HepG2 (cell line): ENCODE measurements around the gene MED20. TPM values are rescaled to one million over a fixed set of nuclear protein-coding genes. Genes with fewer than 3 reads are reported as not detected.

Source experiments
- ATAC-seq: fragments of 200-7000 bp; cut with Tn5 transposase; 3 replicates; pipeline ENCODE4 v1.9.1; 2020; ENCODE audit warnings: mild to moderate bottlenecking, moderate library complexity
- BruUV-seq: library from RNA; stranded (reverse); fragments of 400-500 nt; replicated peaks from 2 replicates; lab custom pipeline; 2021; lab: Mats Ljungman, UMichigan
- CTCF ChIA-PET: fragments of 300-600 bp; formaldehyde crosslinking; extraction: SDS; loops from one replicate; lab custom pipeline; 2021; ENCODE audit warnings: low total read pairs, inconsistent platforms, low intra/inter-chr PET ratio; lab: Yijun Ruan, JAX
- POLR2A ChIA-PET: fragments of 350-600 bp; sonication (Branson Sonifier 250); formaldehyde crosslinking; loops from one replicate; lab custom pipeline; 2020; ENCODE audit warnings: antibody characterized with exemption, inconsistent platforms; lab: Yijun Ruan, JAX
- DNase-seq: peaks from one replicate; pipeline ENCODE4 v3.0.0-alpha.2; 2015; ENCODE audit warnings: low spot score
- FAIRE-seq: peaks from 3 replicates; lab custom pipeline; 2011; peaks lifted over from hg19 to GRCh38; lab: Jason Lieb, UNC
- H2AFZ ChIP-seq: one replicate; pipeline ENCODE4 v1.6.1; 2011; ENCODE audit warnings: low read length, inconsistent platforms
- H3K27ac ChIP-seq: fragments of 300-600 bp; 3 replicates; pipeline ENCODE4 v1.8.0; 2011; ENCODE audit warnings: mixed run types, mild to moderate bottlenecking, mixed read lengths, low read length, inconsistent platforms; ENCODE audit not compliant: insufficient read depth; ENCODE audit errors: extremely low read length
- H3K27me3 ChIP-seq, 2 experiments: fragments of 200-600 bp in 1 of 2; 2 replicates in 1 of 2; 3 replicates in 1 of 2; pipeline versions ENCODE4 v1.6.0 to v1.8.0; 2011; ENCODE audit warnings: low read length in 2 of 2, mild to moderate bottlenecking in 2 of 2, moderate library complexity in 2 of 2, inconsistent platforms in 1 of 2; ENCODE audit not compliant: insufficient read depth in 2 of 2, control insufficient read depth in 1 of 2
- H3K36me3 ChIP-seq, 2 experiments: fragments of 200-600 bp in 1 of 2; replicated peaks in 1 of 2; 2 replicates in 1 of 2; 3 replicates in 1 of 2; pipeline versions ENCODE4 v1.5.1 to v1.8.0; 2011; ENCODE audit warnings: low read length in 2 of 2, inconsistent platforms in 1 of 2; ENCODE audit not compliant: insufficient read depth in 2 of 2, control insufficient read depth in 1 of 2
- H3K4me1 ChIP-seq: 2 replicates; pipeline ENCODE4 v1.5.1; 2012; ENCODE audit warnings: low read length, inconsistent platforms; ENCODE audit not compliant: insufficient read depth
- H3K4me2 ChIP-seq: 2 replicates; pipeline ENCODE4 v1.6.0; 2011; ENCODE audit warnings: low read depth, low read length, inconsistent platforms
- H3K4me3 ChIP-seq, 3 experiments: fragments of 200-600 bp in 1 of 3; sonication (generic), shearing (Covaris generic) in 1 of 3; replicated peaks in 1 of 3; 2 replicates each; pipeline ENCODE4 v1.5.1; 2011 to 2016; ENCODE audit warnings: low read length in 3 of 3, inconsistent platforms in 2 of 3, low read depth in 2 of 3, mild to moderate bottlenecking in 2 of 3, control low read depth in 1 of 3, mixed read lengths in 1 of 3; ENCODE audit not compliant: insufficient read depth in 1 of 3
- H3K79me2 ChIP-seq: one replicate; pipeline ENCODE4 v1.6.1; 2011; ENCODE audit warnings: low read length, inconsistent platforms; ENCODE audit not compliant: insufficient read depth
- H3K9ac ChIP-seq: 2 replicates; pipeline ENCODE4 v1.6.0; 2011; ENCODE audit warnings: mild to moderate bottlenecking, low read depth, low read length, inconsistent platforms; ENCODE audit not compliant: insufficient read depth
- H3K9me3 ChIP-seq: 2 replicates; pipeline ENCODE4 v1.5.1; 2012; ENCODE audit warnings: mild to moderate bottlenecking, low read length
- H4K20me1 ChIP-seq: 2 replicates; pipeline ENCODE4 v1.6.0; 2011; ENCODE audit warnings: inconsistent platforms, mild to moderate bottlenecking, low read length, moderate library complexity; ENCODE audit not compliant: insufficient read depth
- ATF7 ChIP-seq, 2 experiments: fragments of 450-650 bp in 1 of 2; sonication (generic) in 1 of 2; formaldehyde crosslinking in 1 of 2; IDR thresholded peaks; 2 replicates each; pipeline versions ENCODE4 v1.4.0 to v1.6.1; 2016 to 2020; ENCODE audit warnings: antibody characterized with exemption in 1 of 2, mild to moderate bottlenecking in 1 of 2, missing genetic modification reagents in 1 of 2
- CREB1 ChIP-seq, 2 experiments: fragments of 450-650 bp in 1 of 2; IDR thresholded peaks; 2 replicates each; pipeline ENCODE4 v1.6.1; 2016 to 2017; ENCODE audit warnings: control low read depth in 1 of 2, mild to moderate bottlenecking in 1 of 2, missing compliant biosample characterization in 1 of 2, missing genetic modification characterization in 1 of 2
- NFIB ChIP-seq: sonication (generic); formaldehyde crosslinking; IDR thresholded peaks from 2 replicates; pipeline ENCODE4 v1.9.0; 2021; ENCODE audit warnings: missing genetic modification reagents, mild to moderate bottlenecking, borderline replicate concordance
- RNF219 ChIP-seq: sonication (generic); formaldehyde crosslinking; IDR thresholded peaks from 2 replicates; pipeline ENCODE4 v1.5.0; 2020; ENCODE audit warnings: mild to moderate bottlenecking, missing genetic modification reagents
- SIX1 ChIP-seq: sonication (generic); formaldehyde crosslinking; IDR thresholded peaks from 2 replicates; pipeline ENCODE4 v1.4.0; 2020; ENCODE audit warnings: missing genetic modification reagents, borderline replicate concordance
- SMARCC2 ChIP-seq: fragments of 450-650 bp; IDR thresholded peaks from 2 replicates; pipeline ENCODE4 v1.6.1; 2017; ENCODE audit warnings: antibody characterized with exemption, mild to moderate bottlenecking
- SP2 ChIP-seq: sonication (generic); formaldehyde crosslinking; IDR thresholded peaks from 2 replicates; pipeline ENCODE4 v1.5.1; 2020; ENCODE audit warnings: mild to moderate bottlenecking, missing genetic modification reagents
- ZBTB40 ChIP-seq, 2 experiments: fragments of 450-650 bp in 1 of 2; sonication (generic) in 1 of 2; formaldehyde crosslinking in 1 of 2; IDR thresholded peaks; 2 replicates each; pipeline versions ENCODE4 v1.6.1 to v1.8.0; 2016 to 2022; ENCODE audit warnings: antibody characterized with exemption in 1 of 2, mild to moderate bottlenecking in 1 of 2, missing genetic modification reagents in 1 of 2
- ZNF264 ChIP-seq: sonication (generic); formaldehyde crosslinking; IDR thresholded peaks from 2 replicates; pipeline ENCODE4 v1.4.0; 2020; ENCODE audit warnings: missing genetic modification reagents
- ZSCAN20 ChIP-seq: sonication (generic); formaldehyde crosslinking; IDR thresholded peaks from 2 replicates; pipeline ENCODE4 v1.4.0; 2020; ENCODE audit warnings: missing genetic modification reagents, mild to moderate bottlenecking, borderline replicate concordance
- WGBS: methylation state at CpG from one replicate; pipeline ENCODE4 v1.1.6; 2017; ENCODE audit warnings: low lambda C conversion rate; 5-methylcytosine and 5-hydroxymethylcytosine counted together
- in situ Hi-C: cut with HindIII; loops from 2 replicates; pipeline ENCODE4 v1.10.0; 2017; ENCODE audit warnings: low pct_unique_long_range_greater_than_20kb; ENCODE audit not compliant: extremely low pct_ligation_motif_present
- intact Hi-C: fragments of 100-400 bp; cut with micrococcal nuclease; formaldehyde crosslinking; loops from one replicate; pipeline ENCODE4 v1.10.0; 2022; ENCODE audit not compliant: unreplicated experiment
- polyA plus RNA-seq, 8 experiments: library from polyadenylated mRNA; depleted of rRNA in 3 of 8; stranded (reverse) in 7 of 8; unstranded in 1 of 8; fragments of >200 nt; fragmentation: Illumina TruSeq in 4 of 8; extraction: Trizol in 4 of 8; gene quantifications; 2 replicates each; pipeline versions ENCODE4 v1.2.1 to v1.2.3, GENCODE V29; 2011 to 2016; ENCODE audit warnings: low read depth in 4 of 8, missing spikeins in 1 of 8, mixed read lengths in 1 of 8; ENCODE audit not compliant: insufficient read depth in 1 of 8
- total RNA-seq, 5 experiments: library from RNA; depleted of rRNA; stranded (reverse); fragments of >200 nt; fragmentation: Illumina TruSeq; extraction: Trizol; gene quantifications; 2 replicates each; pipeline ENCODE4 v1.2.3, GENCODE V29; 2016; ENCODE audit warnings: low read depth in 1 of 5

The MED20 gene
- total and polyA plus RNA-seq, 2 of the 13 experiments (the other 11 are each of a cell fraction or from before 2014, with no cell fraction given) = 28.1 to 41.1 TPM

GRCh38 chr6:41881506-41881905 lies 39.4 kb downstream of the MED20 start:
- CTCF ChIA-PET = no interaction called here
- TF ChIP-seq ATF7 (IDR thresholded peaks at IDR 0.05) (peak; percentile 77), ATF7 (CRISPR knock-in tag; IDR thresholded peaks at IDR 0.05) (no peak), ZSCAN20 (CRISPR knock-in tag) (no peak), SP2 (CRISPR knock-in tag) (no peak), NFIB (CRISPR knock-in tag) (no peak), SIX1 (CRISPR knock-in tag) (no peak), ZBTB40 (IDR thresholded peaks at IDR 0.05) (no peak), ZBTB40 (CRISPR knock-in tag; IDR thresholded peaks at IDR 0.05) (no peak), RNF219 (CRISPR knock-in tag) (no peak), CREB1 (IDR thresholded peaks at IDR 0.05) (0 out of 2 replicates have a peak, but pooled peaks have one; percentile 18), CREB1 (CRISPR knock-in tag; IDR thresholded peaks at IDR 0.05) (no peak), ZNF264 (CRISPR knock-in tag) (no peak), SMARCC2 (no peak)

More at GRCh38 chr6:41881506-41881905, 39.4 kb downstream of the MED20 start:
- Histone ChIP-seq H3K27ac (no peak overlapping the region), H3K36me3 (no peaks in the 10 kb centered on the region), H3K4me1 (peaks cover 30% of the 10 kb centered on the region), H3K79me2 (no peaks in the 10 kb centered on the region), H2AFZ (no peak overlapping the region), H3K27me3 (no peaks in the 10 kb centered on the region), H3K9me3 (no peaks in the 10 kb centered on the region), H4K20me1 (no peaks in the 10 kb centered on the region), H3K4me3 (no peak overlapping the region), H3K4me2 (no peak overlapping the region), H3K9ac (no peak overlapping the region)
- intact Hi-C loops = no loop called here
- in situ Hi-C loops = no loop called here
- POLR2A ChIA-PET = no interaction called here
- no TSS peak for BruUV-seq
- FAIRE-seq (no peak), ATAC-seq (no peak), DNase-seq (no peak)
- 98% methylated on average over 1 of the region's 1 CpG for WGBS
